SJCRH30 (cell line): Measurements from ENCODE around the gene SLC35G2. TPM values are rescaled to one million over a fixed set of nuclear protein-coding genes. Genes with fewer than 3 reads are reported as not detected.
"Not testable (repeated sequence)": the region's sequence is repeated elsewhere in the genome, so short reads cannot be mapped to it uniquely, and the experiment has no call there.

Source experiments
- DNase-seq, 2 experiments: peaks; one replicate each; pipeline ENCODE4 v3.0.0-alpha.2; 2015 to 2020
- H3K27ac ChIP-seq: fragments of 250-450 bp; sonication (Bioruptor Pico); 2 replicates; pipeline ENCODE4 v1.5.1; 2020; ENCODE audit warnings: mild to moderate bottlenecking, moderate library complexity
- H3K27me3 ChIP-seq: fragments of 250-450 bp; sonication (Bioruptor Pico); 2 replicates; pipeline ENCODE4 v1.5.1; 2020; ENCODE audit warnings: mild to moderate bottlenecking, moderate library complexity
- H3K36me3 ChIP-seq: fragments of 250-450 bp; sonication (Bioruptor Pico); 2 replicates; pipeline ENCODE4 v1.5.1; 2020; ENCODE audit warnings: mild to moderate bottlenecking, moderate library complexity
- H3K4me1 ChIP-seq: fragments of 250-450 bp; sonication (Bioruptor Pico); 2 replicates; pipeline ENCODE4 v1.5.1; 2020; ENCODE audit warnings: mild to moderate bottlenecking, moderate library complexity
- H3K4me3 ChIP-seq: fragments of 250-450 bp; sonication (Bioruptor Pico); 2 replicates; pipeline ENCODE4 v1.5.1; 2020; ENCODE audit warnings: mild to moderate bottlenecking, moderate library complexity
- H3K9me3 ChIP-seq: fragments of 250-450 bp; sonication (Bioruptor Pico); replicated peaks from 2 replicates; pipeline ENCODE4 v1.5.1; 2020; ENCODE audit warnings: mild to moderate bottlenecking, moderate library complexity
- total RNA-seq: library from RNA; depleted of rRNA; stranded (reverse); fragments of >200 nt; shearing (Covaris generic); gene quantifications from 2 replicates; pipeline ENCODE4 v1.2.3, GENCODE V29; 2014

Gene SLC35G2
- total RNA-seq, 1 experiment from 2014 or later: 8.9 TPM

DNA sequence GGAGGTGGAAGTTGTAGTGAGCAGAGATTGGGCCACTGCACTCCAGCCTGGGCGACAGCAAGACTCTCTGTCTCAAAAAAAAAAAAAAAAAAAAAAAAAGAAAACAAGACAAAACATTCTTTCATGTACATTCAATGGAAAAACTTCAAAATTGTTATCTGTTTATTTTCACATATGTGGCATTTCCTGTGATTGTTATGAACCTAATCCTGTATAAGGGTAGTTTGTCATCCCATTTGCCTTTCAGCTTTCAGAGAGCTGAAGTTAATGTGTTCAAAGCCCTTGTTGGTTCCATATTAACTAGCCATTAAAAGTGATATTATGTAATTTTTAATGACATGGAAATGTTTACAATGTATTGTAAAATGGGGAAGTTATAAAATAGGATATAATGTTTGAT, 25.8 kb downstream of the SLC35G2 start:
- no peaks in the 10 kb centered on the region for H3K4me1 ChIP-seq
- DNase-seq: no peak
- no peaks in the 10 kb centered on the region for H3K27me3 ChIP-seq
- no peak overlapping the region for H3K4me3 ChIP-seq
- no peaks in the 10 kb centered on the region for H3K9me3 ChIP-seq
- H3K36me3 ChIP-seq: peaks cover 5% of the 10 kb centered on the region; the same call in 1 of the 2 replicates
- H3K27ac ChIP-seq: no peak overlapping the region

- H3K27me3 ChIP-seq: no peaks in the 10 kb centered on the region
Measured at GRCh38 chr3:136852180-136852579, 33.3 kb downstream of the SLC35G2 start.

DNA sequence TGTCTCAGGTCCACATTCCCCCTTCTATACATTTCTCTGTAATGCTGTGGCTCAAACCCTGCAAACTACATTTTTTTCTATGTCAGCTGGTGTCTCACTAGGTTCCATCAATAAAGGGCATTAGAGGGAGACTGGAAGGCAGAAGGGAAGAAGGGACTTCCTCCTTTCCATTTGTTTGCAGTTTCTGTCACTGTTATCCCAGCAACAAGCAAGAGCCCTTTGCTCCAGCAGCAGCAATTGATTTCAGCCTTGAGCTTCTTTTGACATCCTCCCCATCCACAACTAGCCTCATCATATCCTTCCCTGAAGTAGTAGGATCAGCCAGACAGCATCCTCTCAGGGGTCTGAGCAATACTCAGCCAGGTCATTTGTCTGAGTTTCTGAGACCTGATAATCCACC, 37.7 kb downstream of the SLC35G2 start:
- Histone ChIP-seq H3K4me1 (peaks cover 8% of the 10 kb centered on the region), H3K4me3 (no peak overlapping the region), H3K27me3 (no peaks in the 10 kb centered on the region), H3K27ac (no peak overlapping the region), H3K9me3 (no peaks in the 10 kb centered on the region), H3K36me3 (peaks cover 14% of the 10 kb centered on the region)
- DNase-seq: no peak

More at GRCh38 chr3:136852180-136852579, 33.3 kb downstream of the SLC35G2 start:
- H3K4me1 ChIP-seq: no peaks in the 10 kb centered on the region
- no peak overlapping the region for H3K4me3 ChIP-seq
- peaks cover 14% of the 10 kb centered on the region for H3K36me3 ChIP-seq
- no peak for DNase-seq
- no peak overlapping the region for H3K27ac ChIP-seq
- H3K9me3 ChIP-seq: no peaks in the 10 kb centered on the region

DNA sequence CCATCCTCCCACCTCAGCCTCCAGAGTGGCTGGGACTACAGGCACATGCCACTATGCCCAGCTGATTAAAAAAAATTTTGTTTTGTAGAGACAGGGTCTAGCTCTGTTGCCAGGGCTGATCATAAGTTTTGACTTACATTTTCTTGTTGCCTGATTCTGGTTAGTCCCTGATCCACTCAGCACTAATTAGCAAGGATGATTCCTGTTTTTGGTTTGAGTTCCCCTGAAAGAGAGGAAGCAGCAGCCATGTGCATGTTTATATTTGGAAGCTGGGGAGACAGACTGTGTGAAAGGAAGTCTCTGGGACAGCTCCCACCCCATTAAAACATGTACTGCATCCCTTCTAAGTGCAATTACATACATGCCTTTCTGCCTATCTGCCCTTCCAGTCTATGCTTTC, 39.5 kb downstream of the SLC35G2 start:
- no peak for DNase-seq
- H3K27me3 ChIP-seq: no peaks in the 10 kb centered on the region

GRCh38 chr3:136860541-136860940, 41.6 kb downstream of the SLC35G2 start:
- no peaks in the 10 kb centered on the region for H3K27me3 ChIP-seq
- H3K4me1 ChIP-seq: peaks cover 8% of the 10 kb centered on the region
- peak overlapping the region; percentile 80; the same call in 1 of the 2 replicates for H3K4me3 ChIP-seq
- peaks cover 4% of the 10 kb centered on the region; the same call in 1 of the 2 replicates for H3K36me3 ChIP-seq
- no peaks in the 10 kb centered on the region for H3K9me3 ChIP-seq
- no peak overlapping the region for H3K27ac ChIP-seq
- peak in 1 of 2 experiments; percentile 17 for DNase-seq

More for the DNA sequence above, 39.5 kb downstream of the SLC35G2 start:
- no peak overlapping the region for H3K27ac ChIP-seq
- peaks cover 8% of the 10 kb centered on the region for H3K4me1 ChIP-seq
- no peaks in the 10 kb centered on the region for H3K9me3 ChIP-seq
- no peak overlapping the region for H3K4me3 ChIP-seq
- H3K36me3 ChIP-seq: peaks cover 14% of the 10 kb centered on the region

DNA sequence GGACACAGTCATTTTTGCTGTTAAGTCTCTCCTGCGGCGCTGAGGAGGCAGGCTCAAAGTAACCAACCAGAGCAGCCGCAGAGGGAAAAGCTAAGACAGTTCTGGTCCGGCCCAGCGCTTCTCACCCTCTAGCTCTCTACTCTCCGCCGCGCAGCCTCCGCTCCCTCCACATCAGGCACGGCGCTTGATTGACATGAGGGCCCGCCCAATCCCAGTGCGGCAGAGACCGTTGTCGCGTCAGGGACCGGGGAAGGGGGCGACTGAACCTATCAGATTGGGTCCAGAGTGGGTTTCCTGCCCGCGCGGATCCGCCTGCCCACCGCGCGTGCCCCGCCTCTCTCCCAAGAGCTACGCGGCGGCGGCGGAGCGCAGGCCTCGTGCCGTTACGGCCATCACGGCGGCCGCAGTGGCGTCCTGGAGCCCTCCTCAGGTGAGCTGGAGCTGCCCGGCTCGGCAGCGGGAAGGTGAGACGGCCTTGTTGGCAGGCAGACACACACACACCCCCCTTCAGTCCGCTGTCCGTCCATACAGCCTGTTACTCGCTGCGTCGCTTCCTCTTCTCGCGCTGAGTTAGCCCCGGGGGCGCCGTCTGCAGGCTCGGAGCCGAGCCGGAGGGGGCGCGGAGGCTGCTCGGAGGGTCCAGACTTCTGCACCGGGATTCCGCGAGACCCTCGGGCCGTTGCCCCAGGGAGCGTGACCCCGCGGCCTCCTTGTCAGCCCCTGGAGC, 43.1 kb downstream of the SLC35G2 start, which contains the start of gene NCK1:
NCK1 (plus strand) TSS at position 319 of the 727 bp plus-strand sequence. CDS start 65,794 bp downstream, outside the sequence.
- no peaks in the 10 kb centered on the region for H3K9me3 ChIP-seq
- H3K4me1 ChIP-seq: peaks cover 8% of the 10 kb centered on the region
- H3K36me3 ChIP-seq: peaks cover 6% of the 10 kb centered on the region; the same call in 1 of the 2 replicates
- H3K27me3 ChIP-seq: no peaks in the 10 kb centered on the region
- peak; percentile 98 for DNase-seq
- peak within 1 kb of the TSS; percentile 65 for H3K27ac ChIP-seq
- H3K4me3 ChIP-seq: peak within 1 kb of the TSS; percentile 80

DNA sequence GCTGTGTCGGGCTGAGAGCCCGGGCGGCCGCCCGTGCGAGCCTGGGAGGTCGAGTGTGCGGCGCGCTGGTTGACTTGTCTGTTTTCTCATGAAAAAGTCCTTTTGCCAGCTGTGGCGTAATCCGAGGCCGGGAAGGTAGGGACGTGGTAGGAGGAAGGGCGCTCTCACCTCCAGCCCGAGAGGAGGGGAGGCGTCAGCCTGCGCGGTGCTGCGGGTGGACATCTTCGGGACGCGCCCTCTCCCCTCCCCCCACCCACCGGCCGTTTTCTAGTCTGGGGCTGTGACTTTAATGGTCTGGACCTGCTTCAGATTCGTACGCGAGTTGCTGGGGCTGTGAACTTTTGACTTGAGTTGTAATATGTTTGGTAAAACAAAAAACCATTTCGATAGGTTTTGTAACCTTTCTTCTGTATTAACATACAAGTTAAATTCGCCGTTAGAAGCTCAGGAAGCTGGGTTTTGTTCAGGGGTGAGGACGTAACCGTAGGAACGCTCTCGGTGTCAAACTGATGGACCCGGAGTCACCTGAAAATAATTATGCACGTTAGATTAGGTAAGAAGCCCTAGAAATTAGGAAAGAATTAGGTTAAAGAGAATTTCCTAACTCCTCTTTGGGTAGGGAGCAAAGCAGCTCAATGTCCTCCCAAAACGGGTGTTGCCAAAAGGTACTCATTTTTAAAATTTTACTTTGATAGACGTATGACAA, 43.8 kb downstream of the SLC35G2 start:
- peaks cover 8% of the 10 kb centered on the region for H3K4me1 ChIP-seq
- H3K9me3 ChIP-seq: no peaks in the 10 kb centered on the region
- peaks cover 6% of the 10 kb centered on the region for H3K36me3 ChIP-seq
- H3K27ac ChIP-seq: peak overlapping the region; percentile 65
- no peaks in the 10 kb centered on the region for H3K27me3 ChIP-seq
- H3K4me3 ChIP-seq: peak overlapping the region; percentile 80
- peak; percentile 61 to 71 for DNase-seq

- H3K27me3 ChIP-seq: no peaks in the 10 kb centered on the region
- H3K4me3 ChIP-seq: no peak overlapping the region
- H3K36me3 ChIP-seq: peaks cover 51% of the 10 kb centered on the region
- H3K27ac ChIP-seq: no peak overlapping the region
- H3K9me3 ChIP-seq: no peaks in the 10 kb centered on the region
- no peak for DNase-seq
- H3K4me1 ChIP-seq: no peaks in the 10 kb centered on the region
Measured at GRCh38 chr3:136869282-136869681, 50.4 kb downstream of the SLC35G2 start.

DNA sequence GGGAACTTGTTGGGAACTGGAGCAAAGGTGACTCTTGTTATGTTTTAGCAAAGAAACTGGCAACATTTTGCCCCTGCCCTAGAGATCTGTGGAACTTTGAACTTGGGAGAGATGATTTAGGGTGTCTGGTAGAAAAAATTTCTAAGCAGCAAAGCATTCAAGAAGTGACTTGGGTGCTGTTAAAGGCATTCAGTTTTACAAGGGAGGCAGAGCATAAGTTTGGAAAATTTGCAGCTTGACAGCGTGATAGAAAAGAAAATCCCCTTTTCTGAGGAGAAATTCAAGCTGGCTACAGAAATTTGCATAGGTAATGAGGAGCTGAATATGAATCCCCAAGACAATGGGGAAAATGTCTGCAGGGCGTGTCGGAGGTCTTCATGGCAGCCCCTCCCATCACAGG, 53.3 kb downstream of the SLC35G2 start:
- peaks cover 52% of the 10 kb centered on the region for H3K36me3 ChIP-seq
- H3K4me1 ChIP-seq, DNase-seq, H3K27ac ChIP-seq, H3K27me3 ChIP-seq, H3K4me3 ChIP-seq, H3K9me3 ChIP-seq: not testable (repeated sequence)

DNA sequence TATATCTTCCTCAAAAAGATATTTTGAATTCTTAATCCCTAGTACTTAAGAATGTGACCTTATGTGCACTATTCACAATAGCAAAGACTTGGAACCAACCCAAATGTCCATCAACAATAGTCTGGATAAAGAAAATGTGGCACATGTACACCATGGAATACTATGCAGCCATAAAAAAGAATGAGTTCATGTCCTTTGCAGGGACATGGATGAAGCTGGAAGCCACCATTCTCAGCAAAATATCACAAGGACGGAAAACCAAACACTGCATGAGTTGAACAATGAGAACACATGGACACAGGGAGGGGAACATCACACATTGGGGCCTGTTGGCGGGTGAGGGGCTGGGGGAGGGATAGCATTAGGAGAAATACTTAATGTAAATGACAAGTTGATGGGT, 60.6 kb downstream of the SLC35G2 start:
- DNase-seq, H3K4me1 ChIP-seq, H3K27ac ChIP-seq, H3K4me3 ChIP-seq, H3K27me3 ChIP-seq, H3K9me3 ChIP-seq: not testable (repeated sequence)
- H3K36me3 ChIP-seq: peaks cover 12% of the 10 kb centered on the region; the same call in 1 of the 2 replicates

DNA sequence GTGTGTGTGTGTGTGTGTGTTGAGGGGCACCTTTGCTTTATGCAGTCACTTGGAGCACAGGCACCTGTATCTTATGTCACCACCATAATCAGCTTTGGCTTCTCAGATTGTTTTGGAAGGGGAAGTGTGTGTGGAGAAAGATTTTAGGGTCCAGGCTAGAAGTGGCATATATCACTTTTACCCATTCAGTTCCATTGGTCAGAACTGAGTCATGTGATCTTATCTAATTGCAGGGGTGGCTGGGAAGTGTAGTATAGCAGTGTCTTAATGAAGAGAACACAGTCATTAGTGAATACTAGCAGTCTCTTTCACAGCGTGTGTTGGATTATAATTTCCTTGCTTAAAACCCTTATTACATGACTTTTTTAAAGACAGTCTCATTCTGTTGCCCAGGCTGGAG, 63.6 kb downstream of the SLC35G2 start:
- Histone ChIP-seq H3K27me3 (no peaks in the 10 kb centered on the region), H3K27ac (no peak overlapping the region), H3K36me3 (peaks cover 11% of the 10 kb centered on the region; the same call in 1 of the 2 replicates), H3K4me1 (no peaks in the 10 kb centered on the region), H3K9me3 (no peaks in the 10 kb centered on the region; the same call in 1 of the 2 replicates), H3K4me3 (no peak overlapping the region)
- DNase-seq: no peak

DNA sequence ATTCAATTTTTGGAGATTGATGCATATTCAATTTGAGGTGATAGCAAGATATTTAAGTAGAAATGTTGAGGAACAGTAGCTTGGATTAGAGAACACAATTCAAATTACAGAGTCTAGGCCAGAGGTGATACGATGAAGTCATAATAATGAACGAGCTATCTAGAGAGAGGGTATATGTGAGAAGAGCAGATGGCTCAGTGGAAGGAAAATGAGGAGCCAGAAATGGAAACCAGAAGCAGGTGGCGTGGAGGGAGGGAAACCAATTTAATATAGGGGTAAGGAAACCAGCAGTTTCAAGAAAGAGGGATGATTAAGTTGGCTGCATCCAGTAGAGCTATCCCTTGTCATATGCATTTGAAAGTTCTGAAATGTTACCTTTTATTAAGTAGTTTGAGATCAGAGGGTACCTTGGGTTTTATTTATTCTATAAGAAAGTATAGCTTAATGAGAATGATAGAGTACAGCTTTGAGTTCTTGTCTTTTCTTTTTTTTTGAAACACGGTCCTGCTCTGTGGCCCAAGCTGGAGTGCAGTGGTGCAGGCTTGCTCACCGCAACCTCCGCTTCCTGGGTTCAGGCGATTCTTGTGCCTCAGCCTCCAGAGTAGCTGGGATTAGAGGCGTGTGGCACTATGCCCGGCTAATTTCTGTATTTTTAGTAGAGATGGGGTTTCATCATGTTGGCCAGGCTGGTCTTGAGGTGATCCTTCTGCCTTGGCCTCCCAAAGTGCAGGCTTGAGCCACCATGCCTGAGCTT, 65.2 kb downstream of the SLC35G2 start:
- Histone ChIP-seq H3K27me3 (no peaks in the 10 kb centered on the region), H3K9me3 (no peaks in the 10 kb centered on the region; the same call in 1 of the 2 replicates), H3K27ac (no peak overlapping the region), H3K4me3 (no peak overlapping the region), H3K36me3 (peaks cover 10% of the 10 kb centered on the region; the same call in 1 of the 2 replicates), H3K4me1 (no peaks in the 10 kb centered on the region)
- DNase-seq: no peak

DNA sequence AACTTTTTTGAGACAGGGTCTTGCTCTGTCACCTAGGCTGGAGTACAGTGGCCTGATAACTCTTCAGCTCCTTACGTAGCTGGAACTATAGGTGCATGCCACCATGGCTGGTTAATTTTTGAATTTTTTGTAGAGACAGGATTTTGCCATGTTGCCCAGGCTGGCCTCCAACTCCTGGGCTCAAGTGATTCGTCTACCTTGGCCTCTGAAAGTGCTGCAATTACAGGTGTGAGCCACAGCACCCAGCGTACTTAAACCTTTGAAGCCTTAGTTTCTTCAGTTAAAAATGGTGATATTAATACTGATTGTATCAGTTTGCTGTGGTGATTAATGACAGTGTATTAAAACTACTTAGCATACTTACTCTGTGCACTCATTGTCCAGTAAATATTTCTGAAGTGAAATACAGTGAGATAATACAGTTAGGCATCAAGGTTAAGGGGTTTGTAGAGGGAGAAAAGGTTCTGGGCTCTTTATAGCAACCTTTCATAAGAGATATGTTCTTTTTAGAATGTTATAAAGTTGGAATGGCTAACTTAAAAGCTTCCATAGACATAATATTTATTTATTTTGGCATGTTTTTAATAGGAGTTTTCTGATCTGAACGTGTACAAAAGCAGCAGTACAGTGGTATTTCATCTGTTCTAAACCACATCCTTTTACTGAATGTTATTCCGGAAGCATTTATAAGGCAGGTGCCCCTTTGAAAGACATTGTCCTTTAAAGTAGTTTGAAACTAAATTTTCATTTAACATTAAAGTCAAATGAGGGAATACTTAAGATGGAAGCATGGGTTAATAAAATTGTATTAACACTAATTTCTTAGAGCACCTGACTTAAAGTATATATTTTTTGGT, 66.7 kb downstream of the SLC35G2 start:
- Histone ChIP-seq H3K4me1 (no peaks in the 10 kb centered on the region), H3K4me3 (no peak overlapping the region), H3K27me3 (no peaks in the 10 kb centered on the region), H3K36me3 (peaks cover 12% of the 10 kb centered on the region), H3K9me3 (peaks cover 1% of the 10 kb centered on the region; the same call in 1 of the 2 replicates), H3K27ac (no peak overlapping the region)
- no peak for DNase-seq

- no peaks in the 10 kb centered on the region for H3K27me3 ChIP-seq
- peaks cover 13% of the 10 kb centered on the region for H3K4me1 ChIP-seq
- H3K9me3 ChIP-seq: peaks cover 18% of the 10 kb centered on the region
- DNase-seq: no peak
- H3K4me3 ChIP-seq: no peak overlapping the region
- no peak overlapping the region for H3K27ac ChIP-seq
- H3K36me3 ChIP-seq: peaks cover 8% of the 10 kb centered on the region
Measured at GRCh38 chr3:136889947-136890346, 71.0 kb downstream of the SLC35G2 start.
